GM23338 (cell line): ENCODE data around the gene POU2AF3.
A peak's percentile ranks its signal among the peaks of the same experiment; 100 is the strongest.

ENCODE experiments used
- CREB1 ChIP-seq: fragments of 250-450 bp; sonication (Bioruptor Pico); IDR thresholded peaks from 2 replicates; pipeline ENCODE4 v1.5.0; 2020; ENCODE audit warnings: low read depth, mild to moderate bottlenecking, moderate library complexity
- ETS1 ChIP-seq: IDR thresholded peaks from 2 replicates; pipeline ENCODE4 v1.6.1; 2016; ENCODE audit warnings: antibody characterized with exemption
- EZH2 ChIP-seq: fragments of 200-600 bp; sonication (generic); IDR thresholded peaks from one replicate; pipeline ENCODE4 v1.8.0; 2017; ENCODE audit warnings: antibody characterized with exemption, mild to moderate bottlenecking, low read depth; ENCODE audit not compliant: unreplicated experiment
- EZH2phosphoT487 ChIP-seq: fragments of 200-600 bp; sonication (generic); IDR thresholded peaks from one replicate; pipeline ENCODE4 v1.8.1; 2018; ENCODE audit warnings: antibody characterized with exemption; ENCODE audit not compliant: unreplicated experiment
- JUNB ChIP-seq: IDR thresholded peaks from one replicate; pipeline ENCODE4 v1.6.1; 2016; ENCODE audit warnings: antibody characterized with exemption; ENCODE audit not compliant: unreplicated experiment
- NANOG ChIP-seq: IDR thresholded peaks from 2 replicates; pipeline ENCODE4 v1.6.1; 2016; ENCODE audit warnings: antibody characterized with exemption, borderline replicate concordance
- POLR2AphosphoS5 ChIP-seq: IDR thresholded peaks from 2 replicates; pipeline ENCODE4 v1.6.1; 2016; ENCODE audit warnings: antibody characterized with exemption, low read depth
- ZNF331 ChIP-seq: fragments of 250-450 bp; sonication (Bioruptor Pico); IDR thresholded peaks from 2 replicates; pipeline ENCODE4 v1.5.0; 2020; ENCODE audit warnings: low read depth, mild to moderate bottlenecking, moderate library complexity
- TF ChIP-seq, protein P1 (sequence below), 2 experiments: fragments of 200-600 bp in 1 of 2; sonication (generic) in 1 of 2; conservative IDR thresholded peaks; 2 replicates each; pipeline versions ENCODE4 v1.5.1 to v1.6.1; 2016 to 2017; ENCODE audit warnings: antibody characterized with exemption in 2 of 2, low read depth in 2 of 2, mild to moderate bottlenecking in 2 of 2, moderate library complexity in 1 of 2
- TF ChIP-seq, protein P2 (sequence below): IDR thresholded peaks from one replicate; pipeline ENCODE4 v1.6.1; 2018; ENCODE audit warnings: antibody characterized with exemption; ENCODE audit not compliant: unreplicated experiment

- TF ChIP-seq EZH2phosphoT487: no peak
- TF ChIP-seq, protein P1, sequence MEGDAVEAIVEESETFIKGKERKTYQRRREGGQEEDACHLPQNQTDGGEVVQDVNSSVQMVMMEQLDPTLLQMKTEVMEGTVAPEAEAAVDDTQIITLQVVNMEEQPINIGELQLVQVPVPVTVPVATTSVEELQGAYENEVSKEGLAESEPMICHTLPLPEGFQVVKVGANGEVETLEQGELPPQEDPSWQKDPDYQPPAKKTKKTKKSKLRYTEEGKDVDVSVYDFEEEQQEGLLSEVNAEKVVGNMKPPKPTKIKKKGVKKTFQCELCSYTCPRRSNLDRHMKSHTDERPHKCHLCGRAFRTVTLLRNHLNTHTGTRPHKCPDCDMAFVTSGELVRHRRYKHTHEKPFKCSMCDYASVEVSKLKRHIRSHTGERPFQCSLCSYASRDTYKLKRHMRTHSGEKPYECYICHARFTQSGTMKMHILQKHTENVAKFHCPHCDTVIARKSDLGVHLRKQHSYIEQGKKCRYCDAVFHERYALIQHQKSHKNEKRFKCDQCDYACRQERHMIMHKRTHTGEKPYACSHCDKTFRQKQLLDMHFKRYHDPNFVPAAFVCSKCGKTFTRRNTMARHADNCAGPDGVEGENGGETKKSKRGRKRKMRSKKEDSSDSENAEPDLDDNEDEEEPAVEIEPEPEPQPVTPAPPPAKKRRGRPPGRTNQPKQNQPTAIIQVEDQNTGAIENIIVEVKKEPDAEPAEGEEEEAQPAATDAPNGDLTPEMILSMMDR (conservative IDR thresholded peaks at IDR 0.05; ENCODE audit: low read depth in 2 of 2): peak; percentile 35 to 45; a peak in 3 of 4 replicates
- no peak for TF ChIP-seq EZH2
- TF ChIP-seq POLR2AphosphoS5: peak; percentile 53; the same call in 1 of the 2 replicates
- TF ChIP-seq, protein P2, sequence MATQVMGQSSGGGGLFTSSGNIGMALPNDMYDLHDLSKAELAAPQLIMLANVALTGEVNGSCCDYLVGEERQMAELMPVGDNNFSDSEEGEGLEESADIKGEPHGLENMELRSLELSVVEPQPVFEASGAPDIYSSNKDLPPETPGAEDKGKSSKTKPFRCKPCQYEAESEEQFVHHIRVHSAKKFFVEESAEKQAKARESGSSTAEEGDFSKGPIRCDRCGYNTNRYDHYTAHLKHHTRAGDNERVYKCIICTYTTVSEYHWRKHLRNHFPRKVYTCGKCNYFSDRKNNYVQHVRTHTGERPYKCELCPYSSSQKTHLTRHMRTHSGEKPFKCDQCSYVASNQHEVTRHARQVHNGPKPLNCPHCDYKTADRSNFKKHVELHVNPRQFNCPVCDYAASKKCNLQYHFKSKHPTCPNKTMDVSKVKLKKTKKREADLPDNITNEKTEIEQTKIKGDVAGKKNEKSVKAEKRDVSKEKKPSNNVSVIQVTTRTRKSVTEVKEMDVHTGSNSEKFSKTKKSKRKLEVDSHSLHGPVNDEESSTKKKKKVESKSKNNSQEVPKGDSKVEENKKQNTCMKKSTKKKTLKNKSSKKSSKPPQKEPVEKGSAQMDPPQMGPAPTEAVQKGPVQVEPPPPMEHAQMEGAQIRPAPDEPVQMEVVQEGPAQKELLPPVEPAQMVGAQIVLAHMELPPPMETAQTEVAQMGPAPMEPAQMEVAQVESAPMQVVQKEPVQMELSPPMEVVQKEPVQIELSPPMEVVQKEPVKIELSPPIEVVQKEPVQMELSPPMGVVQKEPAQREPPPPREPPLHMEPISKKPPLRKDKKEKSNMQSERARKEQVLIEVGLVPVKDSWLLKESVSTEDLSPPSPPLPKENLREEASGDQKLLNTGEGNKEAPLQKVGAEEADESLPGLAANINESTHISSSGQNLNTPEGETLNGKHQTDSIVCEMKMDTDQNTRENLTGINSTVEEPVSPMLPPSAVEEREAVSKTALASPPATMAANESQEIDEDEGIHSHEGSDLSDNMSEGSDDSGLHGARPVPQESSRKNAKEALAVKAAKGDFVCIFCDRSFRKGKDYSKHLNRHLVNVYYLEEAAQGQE: no peak
- no peak for TF ChIP-seq NANOG
- TF ChIP-seq ETS1: no peak
- TF ChIP-seq CREB1 (CRISPR knock-in tag): no peak
- TF ChIP-seq JUNB: no peak
- no peak for TF ChIP-seq ZNF331
These were observed 1.0 kb downstream of the POU2AF3 start for GRCh38 chr11:111299101-111300026.
